Breast epithelium (tissue), 4 donors: ENCODE measurements around the gene CHMP4B. TPM values are rescaled to one million over a fixed set of nuclear protein-coding genes. Genes with fewer than 3 reads are reported as not detected.
"Not testable (repeated sequence)": the region's sequence is repeated elsewhere in the genome, so short reads cannot be mapped to it uniquely, and the experiment has no call there.

Experiments used
- DNase-seq, 2 donors: peaks; one replicate each; pipeline ENCODE4 v3.0.0-alpha.2; 2019; ENCODE audit warnings: low spot score in 2 of 2
- H3K27ac ChIP-seq, 2 donors: fragments of 200-600 bp; sonication (generic) in 1 of 2; one replicate each; pipeline ENCODE4 v1.5.1; 2016 to 2019; ENCODE audit warnings: mild to moderate bottlenecking in 1 of 2
- H3K27me3 ChIP-seq, 2 donors: fragments of 200-600 bp; sonication (generic) in 1 of 2; one replicate each; pipeline versions ENCODE4 v1.5.1 to v1.6.0; 2017 to 2019; ENCODE audit warnings: control low read depth in 1 of 2, mild to moderate bottlenecking in 1 of 2
- H3K36me3 ChIP-seq: fragments of 200-600 bp; one replicate; pipeline ENCODE4 v1.5.1; 2019
- H3K4me1 ChIP-seq, 2 donors: fragments of 200-600 bp; sonication (generic); one replicate each; pipeline ENCODE4 v1.5.1; 2016 to 2019; ENCODE audit warnings: control low read depth in 1 of 2
- H3K4me3 ChIP-seq, 3 donors: fragments of 200-600 bp; sonication (generic); 1 replicate in 2 of 3; 2 replicates in 1 of 3; pipeline ENCODE4 v1.5.1; 2016 to 2019; ENCODE audit warnings: mild to moderate bottlenecking in 3 of 3, moderate library complexity in 2 of 3
- H3K9me3 ChIP-seq, 2 donors: fragments of 200-600 bp; sonication (generic) in 1 of 2; one replicate each; pipeline ENCODE4 v1.5.1; 2016 to 2019; ENCODE audit warnings: control low read depth in 1 of 2
- POLR2A ChIP-seq: fragments of 450-650 bp; IDR thresholded peaks from one replicate; pipeline ENCODE4 v1.6.1; 2016; ENCODE audit warnings: antibody characterized with exemption, mild to moderate bottlenecking, moderate library complexity
- POLR2AphosphoS5 ChIP-seq, 3 donors: sonication (generic); formaldehyde crosslinking; IDR thresholded peaks; one replicate each; pipeline ENCODE4 v1.6.1; 2017; ENCODE audit warnings: antibody characterized with exemption in 3 of 3
- intact Hi-C: fragments of 100-400 bp; cut with DNase I; formaldehyde crosslinking; loops from one replicate; pipeline ENCODE4 v1.15.1; 2023; ENCODE audit warnings: low total_unique reads
- total RNA-seq, 3 donors: library from RNA; depleted of rRNA; stranded (reverse); fragments of >200 nt; gene quantifications; one replicate each; pipeline ENCODE4 v1.1.0, GENCODE V29; 2016
- TF ChIP-seq, protein P1 (sequence below), 3 donors: fragments of 450-650 bp; IDR thresholded peaks; one replicate each; pipeline ENCODE4 v1.5.1; 2016 to 2017; ENCODE audit warnings: antibody characterized with exemption in 3 of 3, mild to moderate bottlenecking in 3 of 3, moderate library complexity in 3 of 3

Gene CHMP4B
- total RNA-seq, 3 donors from 2014 or later: 76.4 to 106 (median 95.4) TPM

DNA sequence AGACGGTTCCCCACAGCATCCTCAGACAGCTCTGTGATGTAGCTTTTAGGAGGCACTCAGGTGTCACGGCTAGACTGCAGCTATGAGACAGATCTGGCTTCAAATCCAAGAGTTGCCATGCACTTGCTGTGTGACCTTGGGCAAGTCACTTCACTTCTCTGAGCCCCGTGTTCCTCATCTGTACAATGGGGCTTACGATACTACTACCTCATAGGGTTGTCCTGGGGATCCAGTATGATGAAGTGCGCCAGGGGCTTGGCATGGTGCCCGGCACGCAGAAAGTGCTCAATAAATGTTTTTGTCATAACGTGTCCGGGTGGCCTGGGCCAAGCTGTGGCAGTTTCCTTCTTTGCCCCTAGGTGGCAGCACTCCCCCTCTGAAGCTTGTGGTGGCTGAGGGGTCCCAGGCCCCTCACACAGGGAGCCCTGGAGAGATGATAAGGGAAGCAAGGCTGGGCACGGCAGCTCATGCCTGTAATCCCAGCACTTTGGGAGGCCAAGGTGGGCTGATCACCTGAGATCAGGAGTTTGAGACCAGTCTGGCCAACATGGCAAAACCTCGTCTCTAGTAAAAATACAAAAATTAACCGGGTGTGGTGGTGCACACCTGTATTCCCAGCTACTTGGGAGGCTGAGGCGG, 19.1 kb upstream of the CHMP4B start:
- Histone ChIP-seq H3K27me3 (no peaks in the 10 kb centered on the region), H3K4me1 (peaks cover 5% of the 10 kb centered on the region in 2 donors), H3K9me3 (no peaks in the 10 kb centered on the region), H3K4me3 (no peak overlapping the region), H3K36me3 (no peaks in the 10 kb centered on the region), H3K27ac (peak overlapping the region in 1 of 2 donors; percentile 85)
- intact Hi-C loops: no loop called here
- TF ChIP-seq POLR2A: no peak
- TF ChIP-seq POLR2AphosphoS5 (IDR thresholded peaks at IDR 0.05): no peak
- TF ChIP-seq, protein P1, sequence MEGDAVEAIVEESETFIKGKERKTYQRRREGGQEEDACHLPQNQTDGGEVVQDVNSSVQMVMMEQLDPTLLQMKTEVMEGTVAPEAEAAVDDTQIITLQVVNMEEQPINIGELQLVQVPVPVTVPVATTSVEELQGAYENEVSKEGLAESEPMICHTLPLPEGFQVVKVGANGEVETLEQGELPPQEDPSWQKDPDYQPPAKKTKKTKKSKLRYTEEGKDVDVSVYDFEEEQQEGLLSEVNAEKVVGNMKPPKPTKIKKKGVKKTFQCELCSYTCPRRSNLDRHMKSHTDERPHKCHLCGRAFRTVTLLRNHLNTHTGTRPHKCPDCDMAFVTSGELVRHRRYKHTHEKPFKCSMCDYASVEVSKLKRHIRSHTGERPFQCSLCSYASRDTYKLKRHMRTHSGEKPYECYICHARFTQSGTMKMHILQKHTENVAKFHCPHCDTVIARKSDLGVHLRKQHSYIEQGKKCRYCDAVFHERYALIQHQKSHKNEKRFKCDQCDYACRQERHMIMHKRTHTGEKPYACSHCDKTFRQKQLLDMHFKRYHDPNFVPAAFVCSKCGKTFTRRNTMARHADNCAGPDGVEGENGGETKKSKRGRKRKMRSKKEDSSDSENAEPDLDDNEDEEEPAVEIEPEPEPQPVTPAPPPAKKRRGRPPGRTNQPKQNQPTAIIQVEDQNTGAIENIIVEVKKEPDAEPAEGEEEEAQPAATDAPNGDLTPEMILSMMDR (IDR thresholded peaks at IDR 0.05): peak; percentile 27 to 61 (median 54)
- DNase-seq: no peak

DNA sequence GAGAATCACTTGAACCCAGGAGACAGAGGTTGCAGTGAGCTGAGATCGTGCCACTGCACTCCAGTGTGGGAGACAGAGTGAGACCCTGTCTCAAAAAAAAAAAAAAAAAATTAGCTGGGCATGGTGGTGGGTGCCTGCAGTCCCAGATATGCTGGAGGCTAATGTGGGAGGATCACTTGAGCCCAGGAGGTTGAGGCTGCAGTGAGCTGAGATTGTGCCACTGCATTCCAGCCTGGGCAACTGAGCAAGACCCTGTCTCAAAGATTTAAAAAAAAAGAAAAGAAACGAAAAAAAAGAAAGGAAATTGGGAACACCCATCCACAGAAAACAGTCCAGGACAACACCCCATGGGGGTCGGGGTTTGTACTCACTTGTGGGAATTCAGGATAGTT, 18.6 kb upstream of the CHMP4B start:
- H3K4me1 ChIP-seq, H3K27me3 ChIP-seq, H3K9me3 ChIP-seq, H3K4me3 ChIP-seq, H3K36me3 ChIP-seq, intact Hi-C loops, DNase-seq: not testable (repeated sequence)
- peak overlapping the region; percentile 85 to 87 for H3K27ac ChIP-seq

DNA sequence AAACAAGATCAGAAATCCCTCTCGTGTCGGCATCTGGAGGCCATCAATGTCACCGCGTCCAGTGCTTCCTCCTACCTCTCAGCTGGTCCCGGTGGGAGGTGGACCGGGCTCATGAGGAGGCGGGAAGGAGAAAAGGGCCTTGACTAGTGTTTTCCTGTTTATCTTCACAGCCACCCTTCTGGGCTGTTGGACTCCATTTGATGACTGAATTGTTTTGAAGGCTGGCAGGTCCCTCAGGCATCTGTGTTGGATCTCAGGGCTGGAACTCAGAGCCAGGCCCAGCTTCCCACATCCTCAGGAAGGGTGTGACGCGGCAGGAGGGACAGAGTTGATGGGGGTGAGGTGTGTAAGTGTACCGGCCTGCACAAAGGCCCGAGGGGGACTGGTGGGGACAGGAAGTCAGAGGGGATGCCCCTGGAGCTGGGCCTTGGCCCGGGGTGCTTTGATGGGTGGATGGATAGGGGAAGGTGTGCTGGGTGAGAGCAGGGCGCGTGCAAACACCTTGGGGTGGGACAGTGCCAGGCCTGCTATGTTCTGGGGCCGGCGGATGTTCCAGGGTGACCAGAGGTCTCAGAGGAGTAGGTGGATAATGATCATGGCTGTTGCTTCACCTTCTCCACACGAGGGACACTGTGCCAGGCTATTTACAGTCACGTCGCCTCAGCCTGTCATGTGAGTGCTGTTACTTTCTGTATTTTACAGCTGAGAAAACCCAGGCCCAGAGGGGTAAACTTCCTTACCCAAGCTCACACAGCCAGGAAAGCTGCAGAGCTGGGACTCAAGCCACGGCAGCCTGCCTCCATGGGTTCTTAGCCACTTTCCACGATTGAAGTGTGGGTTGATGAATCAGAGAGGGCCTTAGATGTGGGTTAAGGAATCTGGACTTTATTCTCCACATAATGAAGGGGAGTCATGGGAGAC, 17.9 kb upstream of the CHMP4B start:
- intact Hi-C loops: no loop called here
- TF ChIP-seq POLR2AphosphoS5 (IDR thresholded peaks at IDR 0.05): peak in 1 of 3 donors; percentile 15
- TF ChIP-seq, protein P1 (IDR thresholded peaks at IDR 0.05): no peak
- H3K27me3 ChIP-seq: no peaks in the 10 kb centered on the region
- H3K4me1 ChIP-seq: peaks cover 5% of the 10 kb centered on the region in 2 donors
- H3K27ac ChIP-seq: peak overlapping the region; percentile 85 to 87
- peak overlapping the region in 1 of 3 donors; percentile 14 for H3K4me3 ChIP-seq
- no peaks in the 10 kb centered on the region for H3K9me3 ChIP-seq
- DNase-seq: no peak
- no peaks in the 10 kb centered on the region for H3K36me3 ChIP-seq

DNA sequence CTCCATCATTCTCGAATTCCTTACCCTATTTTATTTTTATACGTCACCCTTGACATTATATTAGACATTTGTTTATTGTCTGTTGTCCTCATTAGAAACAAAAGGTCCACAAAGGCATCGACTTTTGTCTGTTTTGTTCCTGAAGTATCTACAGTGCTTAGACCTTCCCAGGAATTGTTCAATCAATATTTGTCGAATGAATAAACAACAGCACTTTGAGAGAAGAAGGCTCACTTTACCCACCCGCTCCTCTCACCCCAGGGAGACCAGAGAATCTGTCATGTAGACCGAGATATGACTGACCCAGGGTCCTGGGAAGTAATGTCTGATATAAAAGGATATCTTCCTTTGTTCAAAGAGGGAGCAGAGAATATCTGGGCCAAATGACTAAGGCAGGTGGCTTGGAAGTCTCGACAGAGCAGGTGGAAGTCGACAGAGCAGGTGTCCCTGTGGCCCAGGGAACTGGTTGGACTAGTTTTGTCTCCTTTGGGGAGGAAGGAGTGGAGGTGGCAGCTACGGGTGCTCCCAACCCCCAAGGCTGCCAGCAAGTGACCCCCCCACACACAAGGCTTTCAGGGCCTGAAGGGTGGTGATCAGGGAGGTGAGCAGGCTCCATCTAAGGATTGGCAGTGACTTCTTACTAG, 14.8 kb upstream of the CHMP4B start:
- no peaks in the 10 kb centered on the region for H3K27me3 ChIP-seq
- peak; percentile 75 to 78 for DNase-seq
- intact Hi-C loops: no loop called here
- peaks cover 0 to 5% of the 10 kb centered on the region in 2 donors for H3K4me1 ChIP-seq
- H3K9me3 ChIP-seq: no peaks in the 10 kb centered on the region
- peak overlapping the region; percentile 79 to 85 for H3K27ac ChIP-seq
- no peak overlapping the region for H3K4me3 ChIP-seq
- TF ChIP-seq POLR2AphosphoS5 (IDR thresholded peaks at IDR 0.05) (peak in 1 of 3 donors; percentile 70), POLR2A (no peak)
- TF ChIP-seq, protein P1 (IDR thresholded peaks at IDR 0.05): no peak
- no peaks in the 10 kb centered on the region for H3K36me3 ChIP-seq

DNA sequence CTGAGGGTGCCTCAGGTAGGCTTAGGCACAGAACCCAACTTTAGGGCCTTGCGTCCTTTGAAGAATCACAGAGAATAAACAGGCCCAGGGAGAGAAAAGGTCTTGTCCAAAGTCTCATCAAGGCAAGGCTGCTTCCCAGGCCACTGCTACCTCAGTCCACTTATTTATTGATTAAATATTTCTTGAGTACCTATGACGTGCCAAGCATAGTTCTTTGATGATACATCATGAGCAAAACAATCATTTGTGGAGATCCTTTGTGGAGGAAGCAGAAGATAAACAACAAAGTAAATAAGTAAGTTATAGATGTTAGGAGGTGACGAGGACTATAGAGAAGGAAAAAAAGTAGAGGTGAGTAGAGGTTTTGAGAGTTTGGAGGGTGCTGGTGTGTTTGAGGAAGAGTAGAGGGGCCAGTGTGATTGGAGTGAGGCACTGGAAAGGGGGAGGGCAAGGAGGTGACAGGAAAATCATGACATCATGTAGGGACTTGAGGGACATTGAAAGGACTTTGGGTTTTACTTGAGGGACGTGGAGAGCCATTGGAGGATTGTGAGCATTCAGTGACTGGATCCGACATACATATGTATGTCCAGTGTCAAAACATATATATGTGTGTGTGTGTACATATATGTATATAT, 14.1 kb upstream of the CHMP4B start:
- intact Hi-C loops: no loop called here
- TF ChIP-seq, protein P1 (IDR thresholded peaks at IDR 0.05): no peak
- TF ChIP-seq POLR2AphosphoS5 (IDR thresholded peaks at IDR 0.05) (no peak), POLR2A (no peak)
- Histone ChIP-seq H3K27ac (peak overlapping the region; percentile 79 to 85), H3K9me3 (no peaks in the 10 kb centered on the region), H3K4me3 (no peak overlapping the region), H3K27me3 (no peaks in the 10 kb centered on the region), H3K4me1 (peaks cover 0 to 5% of the 10 kb centered on the region in 2 donors), H3K36me3 (no peaks in the 10 kb centered on the region)
- no peak for DNase-seq
